Pericardium fibroblast (primary cell): ENCODE results near the gene APOBEC3A. TPM values are rescaled to one million over a fixed set of nuclear protein-coding genes. Genes with fewer than 3 reads are reported as not detected.

Experiments used
- total RNA-seq: library from RNA; depleted of rRNA; stranded (reverse); fragments of >200 nt; gene quantifications from 2 replicates; pipeline ENCODE4 v1.2.3, GENCODE V29; 2015

Gene APOBEC3A
- not detected in 2 replicates for total RNA-seq

DNA sequence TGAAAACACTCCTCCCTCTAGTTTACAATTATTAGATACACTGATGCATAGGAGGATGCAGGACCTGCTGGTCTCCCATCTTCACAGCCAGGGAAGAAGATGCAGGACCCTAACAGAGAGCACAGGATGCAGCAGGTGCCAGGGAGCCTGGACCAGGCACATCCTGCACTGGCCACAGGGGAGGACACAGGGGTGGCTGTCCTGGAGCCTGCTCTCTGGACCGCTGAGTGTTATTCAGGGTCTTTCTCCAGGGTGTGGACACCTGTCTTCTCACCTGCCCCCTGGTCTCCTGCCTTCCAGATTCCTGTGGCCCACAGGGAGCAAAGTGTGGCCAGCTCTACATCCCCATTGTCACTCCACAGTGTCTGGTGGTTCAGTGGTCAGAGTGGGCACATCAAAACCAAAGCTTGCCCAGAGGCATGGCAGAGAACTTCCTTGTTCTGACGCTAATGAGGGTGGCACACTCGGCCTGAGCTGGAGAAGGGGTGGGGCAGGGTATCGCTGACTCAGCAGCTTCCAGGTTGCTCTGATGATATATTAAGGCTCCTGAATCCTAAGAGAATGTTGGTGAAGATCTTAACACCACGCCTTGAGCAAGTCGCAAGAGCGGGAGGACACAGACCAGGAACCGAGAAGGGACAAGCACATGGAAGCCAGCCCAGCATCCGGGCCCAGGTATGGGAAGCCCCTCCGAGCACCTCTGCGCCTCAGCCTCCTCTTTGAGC, at the start of gene APOBEC3A:
APOBEC3A (plus strand) TSS at position 564 of the 725 bp plus-strand sequence; CDS start at position 647, 83 bp downstream.

GRCh38 chr22:38981992-38982927, 24.9 kb downstream of the APOBEC3A start, which contains the start of gene APOBEC3B:
Gene APOBEC3B, plus strand, starts transcription at chr22:38982347. Its CDS starts 107 bp downstream, at chr22:38982454.

Other genes starting within 250 kb of the APOBEC3A start
- gene SUN2, start 201.6 kb upstream of the APOBEC3A start, total RNA-seq = 90.9 and 94.3 TPM in 2 replicates
- gene DNAL4, start 163.5 kb upstream of the APOBEC3A start, total RNA-seq = 15.5 and 15.6 TPM in 2 replicates
- gene NPTXR, start 113.6 kb upstream of the APOBEC3A start, total RNA-seq = 5.4 and 8.5 TPM in 2 replicates
- gene CBX6, start 85.4 kb upstream of the APOBEC3A start, total RNA-seq = 57.4 and 62.0 TPM in 2 replicates
- 0.23 and 0.34 TPM in 2 replicates for gene APOBEC3B, start 24.7 kb downstream of the APOBEC3A start, total RNA-seq
- gene APOBEC3C, start 56.6 kb downstream of the APOBEC3A start, total RNA-seq = 15.9 and 30.5 TPM in 2 replicates
- gene APOBEC3D, start 63.5 kb downstream of the APOBEC3A start, total RNA-seq = 0.58 and 6.6 TPM in 2 replicates
- 1.5 and 8.9 TPM in 2 replicates for gene APOBEC3F, start 83.3 kb downstream of the APOBEC3A start, total RNA-seq
- gene APOBEC3G, start 119.7 kb downstream of the APOBEC3A start, total RNA-seq = 5.4 and 9.2 TPM in 2 replicates
- not detected in 2 replicates for gene APOBEC3H, start 139.6 kb downstream of the APOBEC3A start, total RNA-seq
- 0.70 and 5.3 TPM in 2 replicates for gene CBX7, start 195.1 kb downstream of the APOBEC3A start, total RNA-seq